OCI-M2 (cell line): ENCODE results near the gene FAM107A.

Source experiments
- DNase-seq: peaks from one replicate; lab custom pipeline; 2025; ENCODE audit not compliant: unreplicated experiment; lab: John Stamatoyannopoulos, UW

FAM107A gene

GRCh38 chr3:58520403-58521335 is 56.5 kb downstream of the FAM107A start:
- no peak for DNase-seq

GRCh38 chr3:58519668-58520402 is 57.4 kb downstream of the FAM107A start:
- DNase-seq, result no peak

GRCh38 chr3:58518291-58518789 is 58.9 kb downstream of the FAM107A start:
- DNase-seq, result no peak

- DNase-seq, result no peak
Measured at GRCh38 chr3:58514405-58514804, 62.8 kb downstream of the FAM107A start.
